ENCODE measurements around the gene GRM2.

GRM2 gene

GRCh38 chr3:51669241-51670052, 37.4 kb upstream of the GRM2 start:
- H3K27ac ChIP-seq: no peak overlapping the region
- H3K27me3 ChIP-seq: no peaks in the 10 kb centered on the region
- no peak overlapping the region for H3K4me3 ChIP-seq
- intact Hi-C loops (cut with DNase I; ENCODE audit: low total_unique reads): loop anchor here (10.0 kb wide), 2 partner anchors 125 to 275 kb away; partner anchors contain the start of gene RBM15B
- peaks cover 0 to 47% (median 21%) of the 10 kb centered on the region in 4 donors for H3K4me1 ChIP-seq
- no peaks in the 10 kb centered on the region for H3K9me3 ChIP-seq
- H3K36me3 ChIP-seq: peaks cover 0 to 11% (median 0%) of the 10 kb centered on the region in 3 donors
- DNase-seq: peak; percentile 86 to 90
- TF ChIP-seq CTCF (IDR thresholded peaks at IDR 0.05): peak; percentile 87 to 96

- H3K4me3 ChIP-seq: peak overlapping the region; percentile 89 to 98
- no peak for TF ChIP-seq CTCF (IDR thresholded peaks at IDR 0.05)
- H3K4me1 ChIP-seq: peaks cover 0 to 53% (median 21%) of the 10 kb centered on the region in 4 donors
- DNase-seq: peak in 1 of 2 donors; percentile 60
- no peaks in the 10 kb centered on the region for H3K9me3 ChIP-seq
- H3K27me3 ChIP-seq: no peaks in the 10 kb centered on the region
- peaks cover 0 to 12% (median 0%) of the 10 kb centered on the region in 3 donors for H3K36me3 ChIP-seq
- H3K27ac ChIP-seq: peak overlapping the region; percentile 88 to 96
- intact Hi-C loops (cut with DNase I; ENCODE audit: low total_unique reads): loop anchor here (10.0 kb wide), 1 partner anchor 275 kb away; the partner anchor contains the start of gene RBM15B
Observed at GRCh38 chr3:51670053-51670822, 36.6 kb upstream of the GRM2 start.

GRCh38 chr3:51670823-51671733, 35.8 kb upstream of the GRM2 start, which contains the start of gene TEX264:
TEX264 (plus strand) TSS chr3:51671252; CDS start chr3:51674305, 3,053 bp downstream.
- Histone ChIP-seq H3K27me3 (no peaks in the 10 kb centered on the region), H3K4me1 (peaks cover 0 to 55% (median 21%) of the 10 kb centered on the region in 4 donors), H3K4me3 (peak within 1 kb of the TSS; percentile 89 to 98), H3K27ac (peak within 1 kb of the TSS; percentile 88 to 96), H3K36me3 (peaks cover 0 to 21% (median 0%) of the 10 kb centered on the region in 3 donors), H3K9me3 (no peaks in the 10 kb centered on the region)
- intact Hi-C loops (cut with DNase I; ENCODE audit: low total_unique reads): loop anchor here (1.0 to 10.0 kb wide), 2 partner anchors 169 to 276 kb away; partner anchors contain the start of gene RBM15B
- no peak for TF ChIP-seq CTCF (IDR thresholded peaks at IDR 0.05)
- peak; percentile 87 to 94 for DNase-seq

- peak; percentile 57 to 85 for DNase-seq
- peaks cover 0 to 55% (median 21%) of the 10 kb centered on the region in 4 donors for H3K4me1 ChIP-seq
- H3K27me3 ChIP-seq: no peaks in the 10 kb centered on the region
- TF ChIP-seq CTCF (IDR thresholded peaks at IDR 0.05): no peak
- no peaks in the 10 kb centered on the region for H3K9me3 ChIP-seq
- H3K36me3 ChIP-seq: peaks cover 0 to 29% (median 0%) of the 10 kb centered on the region in 3 donors
- peak overlapping the region; percentile 88 to 96 for H3K27ac ChIP-seq
- intact Hi-C loops (cut with DNase I; ENCODE audit: low total_unique reads): loop anchor here (1.0 to 10.0 kb wide), 2 partner anchors 170 to 277 kb away; partner anchors contain the start of gene RBM15B
- H3K4me3 ChIP-seq: peak overlapping the region; percentile 89 to 98
Observed at GRCh38 chr3:51671734-51672475, 35.0 kb upstream of the GRM2 start.
